ENCODE measurements around the gene NELFA.

GRCh38 chr4:1973661-1974060, 35.1 kb downstream of the NELFA start:
- TF ChIP-seq EGR1 (IDR thresholded peaks at IDR 0.05; ENCODE audit: low read depth) = no peak
- TF ChIP-seq POLR2A (IDR thresholded peaks at IDR 0.05; ENCODE audit: borderline replicate concordance, extremely low read depth, insufficient read depth, insufficient read length) = no peak
- TF ChIP-seq ZNF274 (IDR thresholded peaks at IDR 0.05; ENCODE audit: low read depth, low read length) = no peak
- no peak for TF ChIP-seq CTCF (IDR thresholded peaks at IDR 0.05 in 2 of 3, conservative IDR thresholded peaks at IDR 0.05 in 1 of 3; ENCODE audit: borderline replicate concordance in 1 of 3, insufficient read depth in 1 of 3, low read depth in 2 of 3, low read length in 2 of 3)
- TF ChIP-seq ZFX (IDR thresholded peaks at IDR 0.05) = no peak
- no peak for TF ChIP-seq SIN3A (IDR thresholded peaks at IDR 0.05; ENCODE audit: low read depth)
- TF ChIP-seq SP1 (IDR thresholded peaks at IDR 0.05; ENCODE audit: low read depth) = no peak
- no peak for TF ChIP-seq POLR2AphosphoS5 (IDR thresholded peaks at IDR 0.05; ENCODE audit: low read depth, low read length)
- no peak for TF ChIP-seq CEBPB (IDR thresholded peaks at IDR 0.05; ENCODE audit: low read depth)
- no peak for TF ChIP-seq MAX (IDR thresholded peaks at IDR 0.05)
- TF ChIP-seq ZBTB33 (IDR thresholded peaks at IDR 0.05; ENCODE audit: extremely low read depth, insufficient replicate concordance, low read length) = no peak
- TF ChIP-seq REST (IDR thresholded peaks at IDR 0.05; ENCODE audit: low read depth) = no peak

Data from HCT116 (cell line).